ENCODE results near the gene CSNK1D.

DNA sequence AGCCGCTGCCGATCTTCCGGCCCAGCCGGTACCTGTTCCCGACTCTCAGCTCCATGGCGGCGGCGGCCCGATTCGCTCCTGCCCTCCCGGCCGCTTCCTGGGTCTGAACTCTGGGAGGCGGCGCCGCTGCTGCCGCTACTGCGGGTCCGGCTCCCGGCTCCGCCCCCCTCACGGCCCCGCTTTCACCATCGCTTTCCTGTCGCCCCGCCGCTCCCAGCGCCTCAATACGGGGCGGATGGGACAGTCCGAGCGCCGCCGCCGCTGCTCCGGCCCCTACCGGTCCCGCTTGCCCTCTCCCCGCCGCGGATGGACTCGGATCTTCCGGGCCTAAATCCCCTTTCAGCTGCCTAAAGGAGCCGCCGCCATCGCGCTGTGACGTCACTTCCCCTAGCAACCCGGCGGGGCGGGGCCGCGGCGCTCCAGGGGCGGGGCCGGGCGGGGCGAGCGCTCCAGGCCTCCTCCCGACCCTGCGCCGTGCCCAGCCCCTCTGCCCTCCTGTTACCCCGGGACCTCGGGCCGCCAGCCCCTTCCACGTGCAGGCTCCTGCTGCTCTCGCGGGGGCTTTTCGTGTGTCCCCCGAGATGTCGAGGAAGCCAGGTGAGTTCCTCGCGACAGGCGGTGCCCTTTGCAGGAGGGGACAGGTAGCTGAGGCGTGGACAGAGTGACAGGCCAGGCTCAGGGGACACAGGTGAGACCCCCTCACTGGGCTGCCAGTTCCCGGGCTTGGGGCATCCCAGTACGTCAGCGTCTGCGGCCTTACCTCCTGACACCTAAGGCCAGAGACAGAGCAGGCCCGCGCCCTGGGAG lies at the start of gene CSNK1D:
- TF ChIP-seq CTCF (IDR thresholded peaks at IDR 0.05) (no peak), POLR2A (IDR thresholded peaks at IDR 0.05) (peak in 3 of 4 donors; percentile 64 to 94 (median 91))
